ACHN (cell line): ENCODE measurements around the gene RIC3.
A peak's percentile ranks its signal among the peaks of the same experiment; 100 is the strongest.
"Not testable (repeated sequence)": the region's sequence is repeated elsewhere in the genome, so short reads cannot be mapped to it uniquely, and the experiment has no call there.

Experiments
- DNase-seq: peaks from one replicate; pipeline ENCODE4 v3.0.0-alpha.2; 2015
- in situ Hi-C: cut with HindIII; loops from 2 replicates; pipeline ENCODE4 v1.10.0; 2017; ENCODE audit warnings: low sequenced_read_pairs, low pct_ligation_motif_present, low pct_unique_long_range_greater_than_20kb

Gene RIC3

GRCh38 chr11:8192896-8193209, 24.0 kb upstream of the RIC3 start:
- in situ Hi-C loops, result no loop called here
- DNase-seq, result no peak

- in situ Hi-C loops, result no loop called here
- peak; percentile 55 for DNase-seq
Measured at GRCh38 chr11:8192016-8192895, 23.4 kb upstream of the RIC3 start.

DNA sequence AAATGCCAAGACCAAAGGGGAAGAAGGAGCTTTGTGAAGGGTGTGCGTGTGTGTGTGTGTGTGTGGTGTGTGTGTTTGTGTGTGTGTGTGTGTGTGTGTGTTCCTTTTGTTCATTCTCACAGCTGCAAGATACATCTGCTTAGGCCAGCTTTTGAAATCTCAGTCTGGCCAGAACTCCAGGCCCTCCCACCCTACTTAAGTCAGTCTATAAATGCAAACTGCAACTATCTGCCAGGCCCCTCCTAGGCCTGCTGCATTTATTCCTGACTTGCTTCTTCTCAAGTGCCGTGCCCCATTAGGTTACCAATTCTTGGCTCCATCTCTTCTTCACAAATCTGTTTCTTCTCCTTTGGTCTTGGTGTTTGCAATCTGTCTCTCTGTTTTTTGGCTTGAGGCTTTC, 21.6 kb upstream of the RIC3 start:
- in situ Hi-C loops, result no loop called here
- no peak for DNase-seq

DNA sequence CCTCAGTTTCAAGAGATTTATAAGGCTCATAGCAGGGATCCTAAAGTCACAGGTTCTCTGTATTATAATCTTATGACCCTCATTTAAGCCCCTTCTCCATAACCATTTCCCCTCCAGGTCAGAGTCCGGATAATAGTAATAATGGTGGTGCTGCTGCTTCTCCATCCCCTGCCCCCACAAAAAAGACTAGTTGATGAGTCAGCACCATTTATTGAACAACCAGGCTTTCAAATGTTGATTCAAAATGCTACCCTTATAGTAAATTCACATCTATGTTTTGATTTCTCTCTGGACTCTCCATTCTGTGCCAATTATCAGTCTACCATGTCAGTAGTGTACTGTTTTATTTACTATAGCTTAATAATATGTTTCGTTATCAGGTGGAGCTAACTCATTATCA, 17.6 kb upstream of the RIC3 start:
- in situ Hi-C loops, result no loop called here
- DNase-seq, result no peak

DNA sequence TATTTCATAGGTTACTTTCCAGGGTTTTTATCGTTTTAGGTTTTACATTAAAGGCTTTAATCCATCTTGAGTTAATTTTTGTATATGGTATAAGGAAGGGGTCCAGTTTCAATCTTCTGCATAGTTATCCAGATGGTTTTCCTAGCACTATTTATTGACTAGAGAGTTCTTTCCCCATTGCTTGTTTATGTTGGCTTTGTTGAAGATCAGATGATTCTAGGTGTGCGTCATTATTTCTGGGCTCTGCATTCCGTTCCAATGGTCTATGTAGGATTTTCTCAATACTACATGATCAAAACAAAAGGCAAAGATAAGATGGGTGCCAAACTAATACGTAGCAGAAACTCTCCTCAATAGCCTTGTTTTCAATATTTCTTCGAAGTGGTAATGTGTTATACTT, 14.3 kb upstream of the RIC3 start:
- DNase-seq, result no peak
- in situ Hi-C loops, result no loop called here

- DNase-seq, result no peak
- in situ Hi-C loops, result no loop called here
Measured at GRCh38 chr11:8180469-8180868, 11.6 kb upstream of the RIC3 start.

- in situ Hi-C loops, result no loop called here
Measured at GRCh38 chr11:8178297-8178696, 9.5 kb upstream of the RIC3 start.

GRCh38 chr11:8177136-8177535, 8.3 kb upstream of the RIC3 start:
- no peak for DNase-seq
- in situ Hi-C loops, result no loop called here

More at GRCh38 chr11:8178297-8178696, 9.5 kb upstream of the RIC3 start:
- no peak for DNase-seq

- DNase-seq, result peak; percentile 19
- in situ Hi-C loops, result no loop called here
Measured at GRCh38 chr11:8167796-8168195, 1.0 kb downstream of the RIC3 start.

DNA sequence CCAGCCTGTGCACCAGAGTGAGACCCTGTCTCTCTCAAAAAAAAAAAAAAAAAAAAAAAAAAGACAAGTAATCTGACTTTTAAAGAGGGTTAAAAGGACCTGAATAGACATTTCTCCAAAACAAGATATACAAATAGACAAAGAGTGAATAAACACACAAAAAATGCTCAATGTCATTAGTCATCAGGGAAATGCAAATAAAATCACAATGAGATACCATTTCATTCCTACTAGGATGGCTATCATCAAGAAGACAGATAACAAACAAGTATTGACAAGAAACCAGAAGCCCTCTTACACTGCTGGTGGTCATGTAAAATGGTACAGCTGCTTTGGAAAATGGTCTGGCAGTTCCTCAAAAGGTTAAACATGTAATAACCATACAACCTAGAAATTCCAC, 4.1 kb downstream of the RIC3 start:
- DNase-seq, result no peak
- in situ Hi-C loops, result no loop called here

DNA sequence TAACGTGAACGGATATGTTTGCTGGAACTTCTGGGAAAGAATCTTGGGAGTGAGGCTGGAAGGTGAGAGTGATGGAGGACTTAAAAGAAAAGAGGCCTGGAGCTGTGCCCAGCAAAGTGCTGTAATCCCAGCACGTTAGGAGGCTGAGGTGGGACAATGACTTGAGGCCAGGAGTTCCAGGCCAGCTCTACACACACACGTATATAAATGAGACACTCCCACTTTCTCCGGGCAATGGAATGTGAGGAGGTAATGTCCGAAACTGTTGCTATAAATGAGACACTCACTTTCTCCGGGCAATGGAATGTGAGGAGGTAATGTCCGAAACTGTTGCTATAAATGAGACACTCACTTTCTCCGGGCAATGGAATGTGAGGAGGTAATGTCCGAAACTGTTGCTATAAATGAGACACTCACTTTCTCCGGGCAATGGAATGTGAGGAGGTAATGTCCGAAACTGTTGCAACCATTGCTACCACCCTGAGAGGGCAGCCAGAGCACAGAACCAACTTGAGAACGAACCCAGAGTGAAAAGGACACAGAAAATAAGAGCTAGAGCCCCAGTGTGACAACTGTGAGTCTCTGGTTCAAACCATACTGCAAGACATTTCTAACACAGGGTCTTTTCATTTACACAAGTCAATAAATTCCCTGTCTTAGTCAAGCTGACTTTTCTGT, 7.1 kb downstream of the RIC3 start:
- peak; percentile 39 for DNase-seq
- in situ Hi-C loops, result not testable (repeated sequence)

GRCh38 chr11:8156877-8157276, 11.9 kb downstream of the RIC3 start:
- in situ Hi-C loops, result no loop called here
- no peak for DNase-seq

- in situ Hi-C loops, result no loop called here
Measured at GRCh38 chr11:8149726-8150125, 19.1 kb downstream of the RIC3 start.

DNA sequence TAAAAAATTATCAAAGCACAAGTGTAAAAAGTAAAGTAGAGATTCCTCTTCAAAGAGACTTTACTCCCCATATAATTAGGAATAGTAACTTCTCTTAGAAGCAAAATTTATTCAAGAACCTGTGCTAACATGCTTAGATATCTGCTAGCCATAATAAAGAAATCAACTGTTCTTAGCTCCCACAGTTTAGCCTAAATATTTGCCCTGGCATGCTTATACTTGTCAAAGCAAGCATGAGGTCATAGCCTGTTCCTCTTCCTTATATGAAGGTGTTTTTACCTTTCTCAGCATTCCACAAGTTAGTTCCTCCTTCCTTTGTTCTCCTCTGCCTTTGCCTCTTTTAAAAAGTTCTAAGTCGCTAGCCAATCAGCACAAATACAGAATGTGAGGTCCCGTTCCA, 30.3 kb downstream of the RIC3 start:
- in situ Hi-C loops, result no loop called here
- DNase-seq, result no peak

More at GRCh38 chr11:8149726-8150125, 19.1 kb downstream of the RIC3 start:
- no peak for DNase-seq

GRCh38 chr11:8127447-8127846, 41.4 kb downstream of the RIC3 start:
- DNase-seq, result no peak
- in situ Hi-C loops, result no loop called here

DNA sequence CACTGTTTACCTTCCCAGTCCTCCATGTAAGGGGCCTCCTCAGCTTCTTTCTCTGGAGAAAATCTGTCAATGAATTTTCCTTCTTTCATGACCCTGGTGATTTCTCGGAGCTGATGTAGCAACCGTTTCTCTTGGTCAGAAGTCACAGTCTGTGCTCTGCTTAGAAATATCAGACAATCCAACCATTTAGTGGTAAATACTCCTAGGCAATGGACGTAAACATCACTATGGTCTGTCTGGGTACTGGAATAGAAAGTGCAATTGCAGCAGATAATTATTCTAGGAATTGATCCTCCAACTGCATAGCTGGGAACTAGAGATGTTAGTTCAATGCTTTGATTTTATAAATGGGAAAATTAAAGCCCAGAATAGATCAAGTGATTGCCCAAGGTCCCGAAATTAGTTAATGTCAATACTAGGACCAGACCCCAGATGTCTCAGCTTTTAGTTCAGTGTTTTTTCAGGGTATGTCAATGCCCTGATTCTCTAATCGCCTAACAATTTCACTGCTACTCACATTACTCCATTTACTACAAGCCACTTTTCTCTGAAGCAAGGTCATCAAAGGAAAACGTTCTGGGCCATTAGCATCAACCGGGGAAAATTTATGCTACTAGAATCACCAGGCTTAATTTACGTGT, 42.1 kb downstream of the RIC3 start:
- in situ Hi-C loops, result no loop called here
- no peak for DNase-seq

DNA sequence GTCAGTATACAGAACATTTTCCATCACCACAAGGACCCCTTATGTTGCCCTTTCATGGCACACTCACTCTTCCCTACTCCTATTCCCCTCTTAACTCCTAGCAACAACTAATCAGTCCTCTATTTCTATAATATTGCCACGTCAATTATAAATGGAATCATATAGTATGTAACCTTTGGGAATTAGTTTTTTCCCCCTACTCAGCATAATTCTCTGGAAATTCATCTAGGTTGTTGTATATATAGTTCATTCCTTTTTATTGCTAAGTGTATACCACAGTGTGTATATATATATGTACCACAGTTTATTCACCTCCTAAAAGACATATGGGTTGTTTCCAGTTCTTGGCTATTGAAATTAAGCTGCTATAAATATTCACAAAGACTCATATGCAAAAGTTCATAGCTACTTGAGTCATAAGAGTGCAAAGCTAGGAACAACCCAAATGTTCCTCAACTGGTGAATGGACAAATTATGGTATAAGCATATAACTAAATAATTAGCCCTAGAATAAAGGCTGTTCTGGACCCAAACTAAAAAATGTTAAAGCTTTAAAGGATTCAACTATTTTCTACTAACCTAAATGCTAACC, 46.6 kb downstream of the RIC3 start:
- in situ Hi-C loops, result no loop called here
- no peak for DNase-seq

GRCh38 chr11:8111636-8112035, 57.2 kb downstream of the RIC3 start:
- no peak for DNase-seq
- in situ Hi-C loops, result no loop called here

DNA sequence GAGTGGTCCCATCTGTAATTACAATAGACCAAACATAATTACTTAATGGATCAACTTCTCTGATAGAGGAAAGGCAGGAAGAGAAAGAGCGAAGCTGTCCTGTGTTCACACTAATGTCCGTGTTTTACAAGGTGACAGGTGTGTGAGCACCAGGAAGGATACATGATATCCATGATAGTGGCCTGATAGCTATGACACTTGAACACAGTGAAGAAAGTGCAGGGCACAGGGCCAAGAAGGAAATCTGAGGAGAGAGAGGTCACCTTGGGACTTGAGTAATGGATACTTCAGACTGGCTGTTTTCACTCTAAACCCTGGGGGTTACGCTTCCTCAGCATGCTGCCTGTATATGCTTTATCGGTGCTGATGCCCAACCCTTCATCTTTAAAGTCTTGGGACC, 58.4 kb downstream of the RIC3 start:
- DNase-seq, result no peak
- in situ Hi-C loops, result no loop called here
